Muscle of arm (tissue), 12 donors: Measurements from ENCODE around the gene SPPL2B. TPM values are rescaled to one million over a fixed set of nuclear protein-coding genes. Genes with fewer than 3 reads are reported as not detected.

ENCODE experiments used
- DNase-seq: peaks from one replicate; pipeline ENCODE4 v3.0.0-alpha.2; 2013
- polyA plus RNA-seq, 12 donors: library from polyadenylated mRNA; unstranded; fragments of 120-200 nt; gene quantifications; one replicate each; pipeline ENCODE4 v1.2.1, GENCODE V29; 2013; ENCODE audit not compliant: insufficient read length in 12 of 12

Gene SPPL2B
- polyA plus RNA-seq, 12 donors = 23.0 to 83.0 (median 35.4) TPM; not detected in 1

- no peak for DNase-seq
Observed at GRCh38 chr19:2294687-2295335, 33.7 kb upstream of the SPPL2B start.

- DNase-seq = no peak
Observed at GRCh38 chr19:2296141-2296540, 32.3 kb upstream of the SPPL2B start.

- no peak for DNase-seq
Observed at GRCh38 chr19:2300533-2300932, 28.0 kb upstream of the SPPL2B start.

GRCh38 chr19:2302319-2303210 is 25.9 kb upstream of the SPPL2B start:
- peak; percentile 54 for DNase-seq

- DNase-seq = no peak
Observed at GRCh38 chr19:2303211-2303798, 25.2 kb upstream of the SPPL2B start.

GRCh38 chr19:2305452-2306280 is 22.8 kb upstream of the SPPL2B start:
- DNase-seq = no peak

- DNase-seq = no peak
Observed at GRCh38 chr19:2306281-2306806, 22.1 kb upstream of the SPPL2B start.

GRCh38 chr19:2306971-2307370 is 21.5 kb upstream of the SPPL2B start:
- no peak for DNase-seq

- no peak for DNase-seq
Observed at GRCh38 chr19:2307518-2308012, 20.9 kb upstream of the SPPL2B start.

- no peak for DNase-seq
Observed at GRCh38 chr19:2308114-2308556, 20.3 kb upstream of the SPPL2B start, which contains the start of gene LINGO3. Gene LINGO3, minus strand, starts transcription at chr19:2308154. Its CDS starts 16,378 bp downstream, at chr19:2291776.

- DNase-seq = no peak
Observed at GRCh38 chr19:2309734-2310362, 18.6 kb upstream of the SPPL2B start.

GRCh38 chr19:2311093-2311492 is 17.4 kb upstream of the SPPL2B start:
- DNase-seq = no peak

GRCh38 chr19:2312820-2313501 is 15.5 kb upstream of the SPPL2B start:
- DNase-seq = no peak

GRCh38 chr19:2315121-2315817 is 13.2 kb upstream of the SPPL2B start:
- DNase-seq = no peak

GRCh38 chr19:2315818-2316353 is 12.6 kb upstream of the SPPL2B start:
- DNase-seq = no peak

- no peak for DNase-seq
Observed at GRCh38 chr19:2317300-2317699, 11.2 kb upstream of the SPPL2B start.

GRCh38 chr19:2317756-2318155 is 10.7 kb upstream of the SPPL2B start:
- no peak for DNase-seq

- no peak for DNase-seq
Observed at GRCh38 chr19:2318923-2319322, 9.6 kb upstream of the SPPL2B start.

GRCh38 chr19:2319551-2319950 is 8.9 kb upstream of the SPPL2B start:
- no peak for DNase-seq
